Chondrocyte (in vitro differentiated cells): ENCODE data around the gene TSHZ2. TPM values are rescaled to one million over a fixed set of nuclear protein-coding genes. Genes with fewer than 3 reads are reported as not detected.

Source experiments
- DNase-seq: peaks from one replicate; pipeline ENCODE4 v3.0.0; 2021; ENCODE audit warnings: mixed read lengths, low spot score
- H3K27ac Mint-ChIP-seq: one replicate; pipeline ENCODE4 v1.8.0; 2021; ENCODE audit warnings: mild to moderate bottlenecking, moderate library complexity, mixed read lengths; ENCODE audit not compliant: unreplicated experiment
- H3K27me3 Mint-ChIP-seq: 2 replicates; pipeline ENCODE4 v1.8.0; 2021; ENCODE audit warnings: low read depth, mixed read lengths
- H3K36me3 Mint-ChIP-seq: 2 replicates; pipeline ENCODE4 v1.8.0; 2021; ENCODE audit warnings: low read depth, mixed read lengths
- H3K4me1 Mint-ChIP-seq: 2 replicates; pipeline ENCODE4 v1.8.0; 2021; ENCODE audit warnings: low read depth, mild to moderate bottlenecking, mixed read lengths
- H3K4me3 Mint-ChIP-seq: one replicate; pipeline ENCODE4 v1.8.0; 2021; ENCODE audit warnings: mild to moderate bottlenecking, moderate library complexity, mixed read lengths; ENCODE audit not compliant: unreplicated experiment
- H3K9me3 Mint-ChIP-seq: 2 replicates; pipeline ENCODE4 v1.8.0; 2021; ENCODE audit warnings: low read depth, mixed read lengths
- CTCF ChIP-seq: fragments of 200-600 bp; sonication (generic); IDR thresholded peaks from 2 replicates; pipeline ENCODE4 v1.5.0; 2021; ENCODE audit warnings: antibody characterized with exemption, mild to moderate bottlenecking, moderate library complexity
- total RNA-seq: library from RNA; stranded (reverse); gene quantifications from 3 replicates; pipeline ENCODE4 v1.2.1, GENCODE V29; 2021

Gene TSHZ2
- total RNA-seq, 1 donor from 2014 or later: 0.37 TPM

- Mint-ChIP-seq H3K4me3 (no peak overlapping the region), H3K9me3 (no peaks in the 10 kb centered on the region), H3K4me1 (no peaks in the 10 kb centered on the region), H3K27ac (no peak overlapping the region), H3K27me3 (peaks cover 21% of the 10 kb centered on the region), H3K36me3 (no peaks in the 10 kb centered on the region)
- DNase-seq: no peak
- no peak for TF ChIP-seq CTCF
Measured at GRCh38 chr20:53191957-53192356, 219.8 kb downstream of the TSHZ2 start.

- Mint-ChIP-seq H3K36me3 (no peaks in the 10 kb centered on the region), H3K9me3 (no peaks in the 10 kb centered on the region), H3K27me3 (peaks cover 19% of the 10 kb centered on the region), H3K27ac (no peak overlapping the region), H3K4me1 (no peaks in the 10 kb centered on the region), H3K4me3 (no peak overlapping the region)
- TF ChIP-seq CTCF: no peak
- no peak for DNase-seq
Measured at GRCh38 chr20:53194306-53195290, 222.4 kb downstream of the TSHZ2 start.

GRCh38 chr20:53195876-53196610 is 223.9 kb downstream of the TSHZ2 start:
- TF ChIP-seq CTCF: no peak
- Mint-ChIP-seq H3K9me3 (no peaks in the 10 kb centered on the region), H3K36me3 (no peaks in the 10 kb centered on the region), H3K27me3 (peaks cover 20% of the 10 kb centered on the region), H3K4me3 (no peak overlapping the region), H3K27ac (no peak overlapping the region), H3K4me1 (no peaks in the 10 kb centered on the region)
- DNase-seq: no peak

- TF ChIP-seq CTCF: no peak
- peaks cover 7% of the 10 kb centered on the region for H3K27me3 Mint-ChIP-seq
- DNase-seq: no peak
- no peaks in the 10 kb centered on the region for H3K36me3 Mint-ChIP-seq
- H3K4me1 Mint-ChIP-seq: no peaks in the 10 kb centered on the region
- no peak overlapping the region for H3K27ac Mint-ChIP-seq
- H3K9me3 Mint-ChIP-seq: no peaks in the 10 kb centered on the region
- no peak overlapping the region for H3K4me3 Mint-ChIP-seq
Measured at GRCh38 chr20:53201588-53201987, 229.4 kb downstream of the TSHZ2 start.

- no peak for DNase-seq
- Mint-ChIP-seq H3K4me1 (no peaks in the 10 kb centered on the region), H3K4me3 (no peak overlapping the region), H3K27me3 (peaks cover 5% of the 10 kb centered on the region), H3K36me3 (no peaks in the 10 kb centered on the region), H3K9me3 (no peaks in the 10 kb centered on the region), H3K27ac (no peak overlapping the region)
- TF ChIP-seq CTCF: no peak
Measured at GRCh38 chr20:53202777-53203176, 230.6 kb downstream of the TSHZ2 start.
